OCI-LY1 (cell line): Measurements from ENCODE around the gene MRPL39.
A peak's percentile ranks its signal among the peaks of the same experiment; 100 is the strongest.

Experiments
- H2AFZ ChIP-seq: fragments of 200-600 bp; sonication (generic), shearing (Covaris generic); 2 replicates; pipeline ENCODE4 v1.6.0; 2014; ENCODE audit warnings: antibody characterized with exemption, mild to moderate bottlenecking, low read length
- H3F3A ChIP-seq: fragments of 200-600 bp; sonication (generic), shearing (Covaris generic); 2 replicates; pipeline ENCODE4 v1.6.0; 2014; ENCODE audit warnings: mild to moderate bottlenecking, antibody characterized with exemption, low read length, moderate library complexity; ENCODE audit not compliant: insufficient read depth
- H3K27ac ChIP-seq: fragments of 200-600 bp; sonication (generic); 2 replicates; pipeline ENCODE4 v1.5.1; 2014; ENCODE audit warnings: low read length, mixed run types, mild to moderate bottlenecking, low read depth; ENCODE audit not compliant: poor library complexity, severe bottlenecking
- H3K27me3 ChIP-seq: fragments of 200-600 bp; sonication (generic); 2 replicates; pipeline ENCODE4 v1.6.0; 2014; ENCODE audit warnings: antibody characterized with exemption, mild to moderate bottlenecking, low read length, moderate library complexity; ENCODE audit not compliant: insufficient read depth
- H3K36me3 ChIP-seq: fragments of 200-600 bp; sonication (generic); 2 replicates; pipeline ENCODE4 v1.6.1; 2014; ENCODE audit warnings: mild to moderate bottlenecking, antibody characterized with exemption, low read length, moderate library complexity, mixed read lengths; ENCODE audit not compliant: insufficient read depth
- H3K4me1 ChIP-seq: fragments of 200-600 bp; sonication (generic); 2 replicates; pipeline ENCODE4 v1.5.1; 2014; ENCODE audit warnings: mild to moderate bottlenecking, low read length, moderate library complexity; ENCODE audit not compliant: insufficient read depth, severe bottlenecking
- H3K4me2 ChIP-seq: fragments of 200-600 bp; sonication (generic), shearing (Covaris generic); 2 replicates; pipeline ENCODE4 v1.6.1; 2014; ENCODE audit warnings: low read length
- H3K4me3 ChIP-seq: fragments of 200-600 bp; sonication (generic); 2 replicates; pipeline ENCODE4 v1.5.1; 2014; ENCODE audit warnings: low read length, low read depth, mild to moderate bottlenecking, mixed read lengths; ENCODE audit not compliant: poor library complexity, severe bottlenecking
- H3K79me2 ChIP-seq: fragments of 200-600 bp; shearing (Covaris generic); 2 replicates; pipeline ENCODE4 v1.6.1; 2016; ENCODE audit warnings: mixed run types, low read length, mixed read lengths; ENCODE audit not compliant: insufficient read depth
- H3K9ac ChIP-seq: fragments of 200-600 bp; sonication (generic), shearing (Covaris generic); 2 replicates; pipeline ENCODE4 v1.6.1; 2014; ENCODE audit warnings: mild to moderate bottlenecking, low read length, mixed read lengths
- H3K9me2 ChIP-seq: fragments of 200-600 bp; sonication (generic), shearing (Covaris generic); 2 replicates; pipeline ENCODE4 v1.6.1; 2014; ENCODE audit warnings: low read depth, mild to moderate bottlenecking, low read length, mixed read lengths
- H3K9me3 ChIP-seq: fragments of 200-600 bp; shearing (Covaris generic); 2 replicates; pipeline ENCODE4 v1.6.1; 2014; ENCODE audit warnings: low read length, mixed read lengths
- H4K20me1 ChIP-seq: fragments of 200-600 bp; sonication (generic), shearing (Covaris generic); 2 replicates; pipeline ENCODE4 v1.6.0; 2016; ENCODE audit warnings: mild to moderate bottlenecking, low read length; ENCODE audit not compliant: insufficient read depth
- EZH2 ChIP-seq: fragments of 200-600 bp; sonication (generic), shearing (Covaris generic); IDR thresholded peaks from 2 replicates; pipeline ENCODE4 v1.8.0; 2017; ENCODE audit warnings: borderline replicate concordance, mixed run types, mild to moderate bottlenecking, antibody characterized with exemption, low read length, moderate library complexity, mixed read lengths
- TF ChIP-seq, protein P1 (sequence below): fragments of 200-600 bp; sonication (generic), shearing (Covaris generic); IDR thresholded peaks from 2 replicates; pipeline ENCODE4 v1.5.1; 2017; ENCODE audit warnings: mild to moderate bottlenecking, antibody characterized with exemption, low read length, moderate library complexity, mixed read lengths

Gene MRPL39

DNA sequence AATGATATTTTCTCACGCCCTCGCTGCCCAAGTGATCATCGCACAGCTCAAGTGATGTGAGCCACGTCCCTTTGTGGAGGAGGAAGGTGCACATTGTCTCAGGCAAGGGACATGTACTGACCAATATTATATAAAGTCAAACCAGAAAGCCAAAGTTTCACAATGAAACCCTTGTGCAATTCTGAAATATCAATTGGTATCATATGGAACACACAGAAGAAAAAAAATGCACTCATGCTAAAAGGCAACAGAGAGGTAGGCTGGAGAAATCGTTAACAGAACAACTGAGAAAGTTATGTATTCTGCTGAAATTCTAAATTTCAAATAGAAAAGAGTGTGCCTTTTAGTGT is 33.6 kb upstream of the MRPL39 start:
- H3K4me1 ChIP-seq: peaks cover 18% of the 10 kb centered on the region
- H3K36me3 ChIP-seq: no peaks in the 10 kb centered on the region
- no peaks in the 10 kb centered on the region for H3F3A ChIP-seq
- H3K4me3 ChIP-seq: no peak overlapping the region
- H4K20me1 ChIP-seq: no peaks in the 10 kb centered on the region
- no peaks in the 10 kb centered on the region for H3K9me3 ChIP-seq
- no peak for TF ChIP-seq EZH2
- TF ChIP-seq, protein P1, sequence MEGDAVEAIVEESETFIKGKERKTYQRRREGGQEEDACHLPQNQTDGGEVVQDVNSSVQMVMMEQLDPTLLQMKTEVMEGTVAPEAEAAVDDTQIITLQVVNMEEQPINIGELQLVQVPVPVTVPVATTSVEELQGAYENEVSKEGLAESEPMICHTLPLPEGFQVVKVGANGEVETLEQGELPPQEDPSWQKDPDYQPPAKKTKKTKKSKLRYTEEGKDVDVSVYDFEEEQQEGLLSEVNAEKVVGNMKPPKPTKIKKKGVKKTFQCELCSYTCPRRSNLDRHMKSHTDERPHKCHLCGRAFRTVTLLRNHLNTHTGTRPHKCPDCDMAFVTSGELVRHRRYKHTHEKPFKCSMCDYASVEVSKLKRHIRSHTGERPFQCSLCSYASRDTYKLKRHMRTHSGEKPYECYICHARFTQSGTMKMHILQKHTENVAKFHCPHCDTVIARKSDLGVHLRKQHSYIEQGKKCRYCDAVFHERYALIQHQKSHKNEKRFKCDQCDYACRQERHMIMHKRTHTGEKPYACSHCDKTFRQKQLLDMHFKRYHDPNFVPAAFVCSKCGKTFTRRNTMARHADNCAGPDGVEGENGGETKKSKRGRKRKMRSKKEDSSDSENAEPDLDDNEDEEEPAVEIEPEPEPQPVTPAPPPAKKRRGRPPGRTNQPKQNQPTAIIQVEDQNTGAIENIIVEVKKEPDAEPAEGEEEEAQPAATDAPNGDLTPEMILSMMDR: no peak
- no peak overlapping the region for H2AFZ ChIP-seq
- no peak overlapping the region for H3K4me2 ChIP-seq
- H3K27me3 ChIP-seq: no peaks in the 10 kb centered on the region; the same call in 1 of the 2 replicates
- no peaks in the 10 kb centered on the region for H3K9me2 ChIP-seq
- no peak overlapping the region for H3K9ac ChIP-seq
- H3K79me2 ChIP-seq: no peaks in the 10 kb centered on the region
- no peak overlapping the region for H3K27ac ChIP-seq

DNA sequence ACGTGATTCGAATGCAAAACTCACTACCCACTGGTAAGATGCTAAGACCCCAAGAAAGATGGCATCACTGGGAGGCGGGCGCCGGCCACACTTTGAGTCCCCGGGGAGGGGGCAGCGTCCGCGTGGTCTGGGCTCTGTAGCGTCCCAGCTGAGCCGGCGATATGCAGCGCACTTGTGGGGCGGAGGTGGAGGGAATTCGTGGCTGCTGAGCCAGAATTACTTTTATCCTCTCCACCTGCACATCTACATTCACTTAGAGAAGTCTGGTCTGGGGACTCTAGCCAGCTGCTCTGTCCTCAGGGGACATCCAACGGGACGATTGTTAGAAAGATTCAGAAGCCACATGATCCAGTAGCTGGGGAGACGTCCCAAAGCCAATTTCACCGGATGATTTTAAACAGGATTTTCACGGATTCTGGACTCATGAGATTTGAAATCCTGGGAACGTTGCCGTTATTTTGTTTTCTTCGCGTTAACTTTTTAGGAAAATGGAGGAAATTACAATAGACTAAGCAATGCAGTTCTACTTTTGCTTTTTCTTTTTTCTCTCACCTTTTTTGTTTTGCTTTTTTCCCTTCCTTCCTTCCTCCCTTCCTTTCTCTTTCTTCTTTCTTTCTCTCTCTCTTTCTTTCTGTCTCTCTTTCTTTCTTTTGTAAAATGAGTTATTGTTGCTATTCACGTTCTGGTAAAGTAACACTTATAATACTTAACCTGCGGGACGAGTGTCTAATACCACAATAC is 33.1 kb upstream of the MRPL39 start:
- Histone ChIP-seq H3K4me2 (peak overlapping the region; percentile 88), H3K9ac (no peak overlapping the region; the same call in 1 of the 2 replicates), H3K27me3 (no peaks in the 10 kb centered on the region; the same call in 1 of the 2 replicates), H3K79me2 (no peaks in the 10 kb centered on the region), H3K27ac (no peak overlapping the region), H3K9me2 (no peaks in the 10 kb centered on the region), H3K36me3 (no peaks in the 10 kb centered on the region), H3K4me3 (peak overlapping the region; percentile 60), H3K4me1 (peaks cover 18% of the 10 kb centered on the region), H3F3A (no peaks in the 10 kb centered on the region), H4K20me1 (no peaks in the 10 kb centered on the region), H3K9me3 (no peaks in the 10 kb centered on the region), H2AFZ (no peak overlapping the region)
- TF ChIP-seq, protein P1: no peak
- no peak for TF ChIP-seq EZH2

DNA sequence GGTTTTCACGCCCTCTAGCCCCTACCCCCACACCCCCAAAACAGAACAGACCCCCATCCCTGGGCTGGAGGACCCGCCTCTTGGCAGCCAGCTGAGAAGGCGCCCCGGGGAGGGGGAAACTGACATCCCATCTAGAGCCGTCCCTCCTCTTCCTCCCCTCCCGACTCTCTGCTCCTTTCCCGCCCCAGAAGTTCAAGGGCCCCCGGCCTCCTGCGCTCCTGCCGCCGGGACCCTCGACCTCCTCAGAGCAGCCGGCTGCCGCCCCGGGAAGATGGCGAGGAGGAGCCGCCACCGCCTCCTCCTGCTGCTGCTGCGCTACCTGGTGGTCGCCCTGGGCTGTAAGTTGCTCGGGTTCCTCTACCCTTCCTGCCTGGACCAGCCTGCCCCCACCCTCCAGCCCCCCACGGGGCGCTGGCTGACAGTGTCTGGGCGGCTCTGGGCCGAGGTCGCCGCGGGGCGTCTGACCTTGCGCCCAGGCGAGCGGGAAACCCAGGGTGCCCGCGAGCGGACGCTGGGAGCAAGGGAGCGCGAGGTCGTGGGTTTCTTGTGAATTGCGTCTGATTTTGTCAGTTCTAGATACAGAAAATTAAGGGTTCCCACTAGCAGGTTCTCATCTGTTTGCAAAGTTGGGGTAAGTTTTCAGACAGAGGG is 32.4 kb upstream of the MRPL39 start:
- Histone ChIP-seq H3F3A (no peaks in the 10 kb centered on the region), H3K9me2 (no peaks in the 10 kb centered on the region), H3K4me3 (peak overlapping the region; percentile 60), H3K27ac (no peak overlapping the region), H3K27me3 (no peaks in the 10 kb centered on the region; the same call in 1 of the 2 replicates), H4K20me1 (no peaks in the 10 kb centered on the region), H3K9ac (peak overlapping the region; percentile 40; the same call in 1 of the 2 replicates), H3K36me3 (no peaks in the 10 kb centered on the region), H2AFZ (no peak overlapping the region), H3K9me3 (no peaks in the 10 kb centered on the region), H3K4me1 (peaks cover 18% of the 10 kb centered on the region), H3K4me2 (peak overlapping the region; percentile 88), H3K79me2 (no peaks in the 10 kb centered on the region)
- TF ChIP-seq, protein P1: peak; percentile 23
- TF ChIP-seq EZH2: no peak
